ENCODE measurements around the gene GRAMD2A. TPM values are rescaled to one million over a fixed set of nuclear protein-coding genes. Genes with fewer than 3 reads are reported as not detected.

The GRAMD2A gene
- total RNA-seq, 4 donors from 2014 or later = 3.6 to 13.1 (median 9.0) TPM

DNA sequence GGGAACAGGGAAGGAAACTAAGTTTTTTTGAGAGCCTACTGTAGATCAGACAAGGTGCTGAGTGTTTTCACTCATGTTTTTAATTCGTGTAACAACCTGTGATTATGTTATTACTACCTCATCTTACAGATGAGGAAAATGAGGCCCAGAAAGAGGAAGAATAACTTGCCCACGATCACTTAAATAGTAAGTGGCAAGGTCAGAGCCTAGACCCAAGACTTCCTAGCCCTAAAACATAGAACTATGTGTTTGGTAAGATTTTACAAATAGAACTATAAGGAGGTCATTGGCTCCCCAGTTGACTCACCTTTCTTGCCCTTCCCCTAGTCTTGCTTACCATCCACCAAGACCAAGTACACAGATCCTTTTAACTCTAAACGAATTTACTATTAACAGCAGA is 65.7 kb downstream of the GRAMD2A start:
- H3K27ac ChIP-seq = no peak overlapping the region
- no peaks in the 10 kb centered on the region for H3K36me3 ChIP-seq
- H3K4me1 ChIP-seq = no peaks in the 10 kb centered on the region
- no peak for DNase-seq (ENCODE audit: low spot score in 2 of 2)
- no peaks in the 10 kb centered on the region for H3K9me3 ChIP-seq
- H3K4me3 ChIP-seq = no peak overlapping the region
- no peak for TF ChIP-seq POLR2A (IDR thresholded peaks at IDR 0.05)
- WGBS = 89% methylated on average over 3 of the region's 3 CpGs
- H3K27me3 ChIP-seq = no peaks in the 10 kb centered on the region

DNA sequence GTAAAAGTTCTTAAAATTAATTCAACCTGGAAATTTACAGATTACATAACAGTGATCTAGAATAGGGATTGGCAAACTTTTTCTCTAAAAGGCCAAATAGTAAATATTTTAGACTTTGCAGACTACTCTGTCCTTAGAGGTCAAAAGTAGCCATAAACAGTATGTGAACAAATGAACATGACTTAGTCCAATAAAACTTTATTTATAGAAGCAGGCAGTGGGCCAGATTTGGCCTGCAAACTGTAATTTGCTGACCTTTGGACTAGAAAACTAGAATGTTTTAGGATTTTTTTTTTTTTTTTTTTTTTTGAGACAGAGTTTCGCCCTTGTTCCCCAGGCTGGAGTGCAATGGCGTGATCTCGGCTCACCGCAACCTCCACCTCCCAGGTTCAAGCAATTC is 67.3 kb downstream of the GRAMD2A start:
- TF ChIP-seq POLR2AphosphoS5 (IDR thresholded peaks at IDR 0.05) (no peak), EP300 (IDR thresholded peaks at IDR 0.05) (no peak), POLR2A (IDR thresholded peaks at IDR 0.05) (no peak)
- TF ChIP-seq, protein P1, sequence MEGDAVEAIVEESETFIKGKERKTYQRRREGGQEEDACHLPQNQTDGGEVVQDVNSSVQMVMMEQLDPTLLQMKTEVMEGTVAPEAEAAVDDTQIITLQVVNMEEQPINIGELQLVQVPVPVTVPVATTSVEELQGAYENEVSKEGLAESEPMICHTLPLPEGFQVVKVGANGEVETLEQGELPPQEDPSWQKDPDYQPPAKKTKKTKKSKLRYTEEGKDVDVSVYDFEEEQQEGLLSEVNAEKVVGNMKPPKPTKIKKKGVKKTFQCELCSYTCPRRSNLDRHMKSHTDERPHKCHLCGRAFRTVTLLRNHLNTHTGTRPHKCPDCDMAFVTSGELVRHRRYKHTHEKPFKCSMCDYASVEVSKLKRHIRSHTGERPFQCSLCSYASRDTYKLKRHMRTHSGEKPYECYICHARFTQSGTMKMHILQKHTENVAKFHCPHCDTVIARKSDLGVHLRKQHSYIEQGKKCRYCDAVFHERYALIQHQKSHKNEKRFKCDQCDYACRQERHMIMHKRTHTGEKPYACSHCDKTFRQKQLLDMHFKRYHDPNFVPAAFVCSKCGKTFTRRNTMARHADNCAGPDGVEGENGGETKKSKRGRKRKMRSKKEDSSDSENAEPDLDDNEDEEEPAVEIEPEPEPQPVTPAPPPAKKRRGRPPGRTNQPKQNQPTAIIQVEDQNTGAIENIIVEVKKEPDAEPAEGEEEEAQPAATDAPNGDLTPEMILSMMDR (IDR thresholded peaks at IDR 0.05) = no peak
- WGBS = 83% methylated on average over 4 of the region's 4 CpGs

DNA sequence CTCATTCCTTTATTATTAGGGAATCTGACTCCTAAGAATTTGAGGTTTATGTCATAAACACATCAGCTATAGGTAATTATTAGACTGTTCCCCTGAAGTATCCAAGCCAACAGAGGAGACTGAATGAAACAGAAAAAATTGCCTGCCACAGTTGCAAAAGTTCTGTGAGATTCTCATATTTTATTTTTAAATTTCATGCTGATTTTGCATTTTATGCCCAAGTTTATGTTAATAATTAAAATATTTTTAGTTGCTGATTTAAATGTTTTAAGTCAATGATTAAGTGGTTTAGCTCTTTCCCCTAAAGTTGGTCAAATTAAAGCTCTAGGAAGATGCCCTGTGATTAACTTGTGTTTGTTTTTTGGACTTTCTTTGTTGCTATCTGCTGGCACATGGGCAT is 69.2 kb downstream of the GRAMD2A start:
- Histone ChIP-seq H3K36me3 (no peaks in the 10 kb centered on the region), H3K27me3 (no peaks in the 10 kb centered on the region), H3K9me3 (no peaks in the 10 kb centered on the region), H3K4me3 (no peak overlapping the region), H3K27ac (no peak overlapping the region), H3K4me1 (no peaks in the 10 kb centered on the region)
- TF ChIP-seq, protein P1 (IDR thresholded peaks at IDR 0.05) = no peak
- TF ChIP-seq POLR2AphosphoS5 (IDR thresholded peaks at IDR 0.05) (no peak), EP300 (IDR thresholded peaks at IDR 0.05) (no peak), POLR2A (IDR thresholded peaks at IDR 0.05) (no peak)
- no peak for DNase-seq (ENCODE audit: low spot score in 2 of 2)

More for the DNA sequence above, 67.3 kb downstream of the GRAMD2A start:
- H3K27ac ChIP-seq = no peak overlapping the region
- H3K36me3 ChIP-seq = no peaks in the 10 kb centered on the region
- H3K9me3 ChIP-seq = no peaks in the 10 kb centered on the region
- DNase-seq (ENCODE audit: low spot score in 2 of 2) = no peak
- H3K4me3 ChIP-seq = no peak overlapping the region
- no peaks in the 10 kb centered on the region for H3K27me3 ChIP-seq
- no peaks in the 10 kb centered on the region for H3K4me1 ChIP-seq

DNA sequence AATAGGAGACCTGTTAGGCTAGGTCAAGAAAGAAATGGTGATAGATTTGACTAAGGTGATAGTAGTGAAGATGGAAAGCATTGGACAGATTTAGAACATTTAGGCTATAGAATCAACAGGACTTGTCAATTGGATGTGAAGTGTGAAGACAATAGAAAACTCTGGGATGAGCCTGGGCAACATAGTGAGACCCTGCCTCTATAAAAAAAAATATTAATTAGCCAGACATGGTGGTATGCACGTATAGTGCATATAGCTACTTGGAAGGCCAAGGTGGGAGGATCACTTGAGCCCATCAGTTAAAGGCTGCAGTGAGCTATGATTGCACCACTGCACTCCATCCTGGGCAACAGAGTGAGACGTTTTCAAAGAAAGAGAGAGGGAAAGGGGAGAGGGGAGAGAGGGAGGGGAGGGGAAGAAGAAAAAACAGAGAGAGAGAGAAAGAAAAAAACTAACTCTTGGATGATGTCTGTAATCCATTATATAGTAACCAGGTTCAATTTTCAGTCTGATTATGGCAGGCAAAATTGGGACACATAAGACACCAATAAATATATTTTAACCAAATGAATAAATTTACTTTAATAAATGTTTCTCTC is 69.8 kb downstream of the GRAMD2A start:
- 70% methylated on average over 2 of the region's 2 CpGs for WGBS
- no peaks in the 10 kb centered on the region for H3K9me3 ChIP-seq
- no peak overlapping the region for H3K27ac ChIP-seq
- H3K36me3 ChIP-seq = no peaks in the 10 kb centered on the region
- TF ChIP-seq EP300 (IDR thresholded peaks at IDR 0.05) = no peak
- no peak for TF ChIP-seq POLR2A (IDR thresholded peaks at IDR 0.05)
- TF ChIP-seq, protein P1 (IDR thresholded peaks at IDR 0.05) = no peak
- TF ChIP-seq POLR2AphosphoS5 (IDR thresholded peaks at IDR 0.05) = no peak
- no peak overlapping the region for H3K4me3 ChIP-seq
- no peaks in the 10 kb centered on the region for H3K4me1 ChIP-seq
- no peak for DNase-seq (ENCODE audit: low spot score in 2 of 2)
- no peaks in the 10 kb centered on the region for H3K27me3 ChIP-seq

DNA sequence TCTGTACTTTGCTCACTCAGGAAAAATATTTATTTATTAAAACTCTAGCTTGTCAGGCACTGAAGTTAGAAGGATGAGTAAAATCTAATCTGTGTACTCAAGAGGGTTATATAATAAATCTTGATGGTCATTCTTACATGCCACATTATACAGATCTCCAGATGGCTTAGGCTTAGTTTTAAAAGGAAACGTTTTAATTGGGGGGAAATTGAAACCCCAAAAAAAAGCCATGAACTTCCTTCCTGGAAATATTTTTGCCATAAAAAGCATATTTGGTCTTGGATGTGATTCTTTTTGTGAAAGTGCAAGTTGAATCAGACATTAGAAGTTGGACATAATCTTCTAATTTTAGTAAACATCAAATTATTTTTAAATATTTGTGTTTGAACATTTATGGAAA is 73.4 kb downstream of the GRAMD2A start:
- TF ChIP-seq EP300 (IDR thresholded peaks at IDR 0.05) = no peak
- TF ChIP-seq, protein P1 (IDR thresholded peaks at IDR 0.05) = no peak
- TF ChIP-seq POLR2A (IDR thresholded peaks at IDR 0.05) = no peak
- TF ChIP-seq POLR2AphosphoS5 (IDR thresholded peaks at IDR 0.05) = no peak
- Histone ChIP-seq H3K27me3 (no peaks in the 10 kb centered on the region), H3K4me1 (peaks cover 1% of the 10 kb centered on the region), H3K36me3 (no peaks in the 10 kb centered on the region), H3K9me3 (no peaks in the 10 kb centered on the region), H3K27ac (no peak overlapping the region), H3K4me3 (no peak overlapping the region)
- 30% methylated on average over 1 of the region's 1 CpG for WGBS
- no peak for DNase-seq (ENCODE audit: low spot score in 2 of 2)
